GM18519 (cell line): ENCODE results near the gene DHRS11.

Source experiments
- ATAC-seq: cut with Tn5 transposase; IDR thresholded peaks from one replicate; pipeline ENCODE4 v1.9.1; 2021; ENCODE audit warnings: mild to moderate bottlenecking, moderate library complexity; ENCODE audit not compliant: unreplicated experiment, low FRiP score

Gene DHRS11

DNA sequence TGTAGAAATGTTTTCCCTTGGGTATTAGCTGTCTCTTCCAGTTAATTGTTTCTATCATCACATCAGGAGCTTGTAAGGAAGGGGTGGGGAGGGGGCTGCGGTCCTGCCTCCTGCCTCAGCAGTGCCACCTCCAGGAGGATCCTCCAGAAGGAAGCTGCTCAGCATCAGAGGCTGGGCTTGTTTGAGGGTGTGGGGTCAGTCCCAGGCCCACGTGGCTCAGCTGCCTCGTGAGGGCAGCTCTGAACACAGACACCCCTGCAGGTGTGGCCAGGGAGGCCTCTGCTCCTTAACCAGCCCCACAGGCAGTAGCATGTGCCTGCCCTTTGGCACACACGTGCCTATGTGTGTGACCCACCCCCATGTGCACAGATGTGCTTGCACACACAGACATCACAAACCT, 56.0 kb downstream of the DHRS11 start:
- no peak for ATAC-seq

DNA sequence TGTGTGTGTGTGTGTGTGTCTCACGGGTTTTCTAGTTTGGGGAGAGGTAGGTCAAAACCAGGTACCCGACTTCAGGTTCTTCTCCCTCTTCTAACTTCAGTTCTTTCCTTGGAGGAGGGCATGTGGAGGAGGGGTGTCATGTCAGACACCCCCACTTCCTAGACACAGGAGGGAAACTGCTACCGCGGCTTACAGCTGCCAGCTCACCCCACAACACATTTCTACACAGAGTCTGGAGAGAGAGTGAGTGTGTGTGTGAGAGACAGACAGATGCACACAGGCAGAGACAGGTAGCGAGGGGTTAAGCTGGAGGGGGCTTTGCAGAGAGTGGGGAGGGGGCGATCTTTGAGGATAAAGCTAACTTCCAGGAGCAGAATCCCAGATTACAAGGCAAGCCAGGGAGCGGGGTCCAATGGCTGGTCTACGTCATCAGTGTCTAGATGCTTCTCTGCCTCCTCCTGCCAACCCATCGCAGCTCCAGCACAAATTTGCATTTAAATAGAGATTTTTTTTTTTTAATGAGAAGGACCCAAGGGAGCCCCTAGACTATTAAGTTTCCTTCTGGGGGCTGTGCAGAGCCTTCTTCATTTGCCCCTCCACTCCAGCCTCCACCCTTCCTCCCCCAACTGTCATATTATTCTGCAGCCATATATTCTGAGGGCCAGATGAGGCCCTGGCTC, 58.6 kb downstream of the DHRS11 start:
- ATAC-seq, result no peak
